HG03565 (cell line): Measurements from ENCODE around the gene IRX6.

Experiments used
- ATAC-seq: cut with Tn5 transposase; IDR thresholded peaks from one replicate; pipeline ENCODE4 v1.9.1; 2021; ENCODE audit warnings: mild to moderate bottlenecking, moderate library complexity; ENCODE audit not compliant: unreplicated experiment

The IRX6 gene

GRCh38 chr16:55364811-55365210 lies 40.8 kb downstream of the IRX6 start:
- no peak for ATAC-seq

DNA sequence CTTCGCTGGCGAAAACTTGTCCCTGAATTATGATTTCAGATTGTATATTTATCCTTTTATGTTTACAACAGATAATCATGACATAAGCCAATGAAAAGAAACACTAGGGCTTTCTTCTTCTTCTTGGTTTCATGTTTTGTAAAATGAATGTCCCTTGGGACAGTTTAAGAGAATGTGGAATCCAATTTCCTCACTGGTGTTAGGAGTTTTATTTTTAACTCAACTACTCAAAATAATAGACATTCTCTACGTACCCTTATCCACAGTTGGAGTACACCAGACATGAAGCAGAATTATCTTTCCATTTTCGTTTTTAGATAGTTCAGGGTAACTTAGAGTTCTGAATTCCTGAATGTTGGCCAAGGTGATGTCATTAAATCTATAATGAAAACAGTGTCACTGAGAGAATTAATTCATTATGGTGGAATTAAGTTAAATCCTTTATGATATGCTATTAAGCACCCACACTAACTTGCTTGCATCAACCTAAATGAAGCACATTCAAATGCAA lies 43.4 kb downstream of the IRX6 start:
- no peak for ATAC-seq

DNA sequence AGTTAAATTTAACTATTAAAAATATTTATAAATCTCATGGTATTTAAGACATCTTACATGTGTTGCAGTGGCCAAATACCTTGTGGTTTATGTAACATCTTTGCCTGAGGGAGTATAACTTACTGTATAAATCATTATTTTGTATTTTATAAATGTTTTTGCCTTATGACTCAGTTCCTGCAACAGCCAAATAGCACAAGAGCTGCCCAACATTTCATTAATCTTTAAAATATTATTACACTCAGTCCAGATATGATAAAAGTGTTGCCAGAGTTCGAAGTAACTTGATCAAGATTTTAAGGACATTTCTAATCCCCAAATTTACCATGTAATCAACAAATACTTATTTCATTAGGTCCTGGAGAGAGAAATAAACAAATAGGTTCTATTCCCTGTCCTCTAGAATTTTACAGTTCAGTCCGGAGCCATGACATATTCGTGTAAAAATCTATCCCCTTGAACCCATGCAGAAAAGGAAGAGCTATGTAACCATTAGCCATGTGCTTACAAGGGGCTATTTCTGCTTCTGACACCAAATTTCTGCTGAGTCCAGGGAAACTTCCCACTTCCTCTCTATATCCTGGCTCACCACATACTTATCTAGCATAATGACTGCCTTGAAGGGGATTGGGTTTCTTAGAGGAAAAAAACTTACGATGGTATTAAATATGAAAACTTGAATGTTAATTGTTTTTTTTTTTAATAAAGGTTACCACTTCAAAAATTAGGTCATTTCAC lies 44.0 kb downstream of the IRX6 start:
- ATAC-seq: no peak

- ATAC-seq: no peak
Observed at GRCh38 chr16:55369151-55369550, 45.1 kb downstream of the IRX6 start.

DNA sequence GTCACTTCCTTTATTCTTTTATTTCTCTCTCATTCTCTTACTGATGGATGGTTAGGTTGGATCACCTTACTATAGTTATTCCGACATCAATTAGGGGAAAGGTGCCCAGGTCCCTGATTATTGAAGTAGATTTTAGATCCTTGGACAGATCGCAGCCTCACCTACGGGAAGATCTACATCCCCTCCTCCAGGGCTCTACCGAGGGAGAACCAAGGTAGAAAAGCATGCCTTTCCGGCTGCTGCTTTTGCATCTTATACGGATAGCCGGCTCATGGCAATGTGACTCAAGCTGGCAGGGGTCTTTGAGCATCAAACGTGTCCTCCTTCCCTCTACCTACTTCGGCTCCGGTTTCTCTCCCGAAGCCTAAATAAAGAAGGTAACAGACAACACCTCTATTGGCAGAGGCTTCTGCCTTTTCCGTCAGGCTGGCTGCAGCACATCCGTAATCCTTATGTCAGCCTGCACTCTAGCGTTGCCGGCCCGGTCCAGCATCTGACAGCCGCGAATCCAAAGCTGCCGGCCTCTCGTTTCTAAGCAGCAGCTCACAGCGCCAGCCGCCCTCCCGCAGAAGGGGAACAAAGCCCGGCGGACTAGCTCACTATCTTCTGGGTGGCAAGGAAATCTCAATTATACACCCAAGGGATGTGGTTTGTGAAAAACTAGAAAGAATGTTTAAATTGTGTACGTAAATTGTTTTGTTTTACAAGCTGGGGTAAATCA lies 46.9 kb downstream of the IRX6 start:
- ATAC-seq: no peak

GRCh38 chr16:55372792-55373488 lies 48.9 kb downstream of the IRX6 start:
- no peak for ATAC-seq

DNA sequence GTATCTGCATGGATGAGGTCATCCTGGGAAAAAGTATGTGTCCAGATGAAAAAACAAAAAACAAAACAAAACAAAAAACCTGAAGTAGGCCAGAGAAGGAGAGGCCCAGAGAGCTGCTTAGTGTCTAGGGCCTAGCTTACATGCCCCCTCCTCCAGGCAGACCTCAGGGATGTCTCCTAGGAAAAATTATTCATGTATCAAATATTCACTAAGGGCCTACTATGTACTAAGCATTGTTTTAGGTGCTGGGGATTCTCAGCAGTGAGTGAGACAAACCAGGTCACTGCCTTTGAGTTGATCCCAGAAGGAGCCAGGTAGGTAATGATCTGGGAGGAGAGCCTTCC lies 49.5 kb downstream of the IRX6 start:
- no peak for ATAC-seq

DNA sequence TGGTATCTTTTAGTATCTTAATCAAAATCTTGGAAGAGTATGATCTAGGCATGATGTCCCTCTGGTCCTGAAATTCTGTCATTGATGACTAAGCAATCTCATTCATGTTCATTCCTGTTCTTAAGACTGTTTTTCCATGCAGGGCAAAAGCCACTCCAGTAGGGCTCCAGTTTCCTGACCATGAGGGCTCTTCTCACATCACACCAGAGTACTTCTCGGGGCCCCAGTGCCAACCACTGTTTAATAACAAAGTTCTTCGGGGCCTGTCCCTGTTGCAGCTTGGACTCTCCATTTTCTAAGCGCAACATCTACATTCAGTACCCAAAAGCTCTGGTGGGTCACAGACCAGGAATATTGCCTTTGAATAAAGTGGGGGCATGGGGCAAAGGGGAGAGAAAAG lies 52.0 kb downstream of the IRX6 start:
- no peak for ATAC-seq

DNA sequence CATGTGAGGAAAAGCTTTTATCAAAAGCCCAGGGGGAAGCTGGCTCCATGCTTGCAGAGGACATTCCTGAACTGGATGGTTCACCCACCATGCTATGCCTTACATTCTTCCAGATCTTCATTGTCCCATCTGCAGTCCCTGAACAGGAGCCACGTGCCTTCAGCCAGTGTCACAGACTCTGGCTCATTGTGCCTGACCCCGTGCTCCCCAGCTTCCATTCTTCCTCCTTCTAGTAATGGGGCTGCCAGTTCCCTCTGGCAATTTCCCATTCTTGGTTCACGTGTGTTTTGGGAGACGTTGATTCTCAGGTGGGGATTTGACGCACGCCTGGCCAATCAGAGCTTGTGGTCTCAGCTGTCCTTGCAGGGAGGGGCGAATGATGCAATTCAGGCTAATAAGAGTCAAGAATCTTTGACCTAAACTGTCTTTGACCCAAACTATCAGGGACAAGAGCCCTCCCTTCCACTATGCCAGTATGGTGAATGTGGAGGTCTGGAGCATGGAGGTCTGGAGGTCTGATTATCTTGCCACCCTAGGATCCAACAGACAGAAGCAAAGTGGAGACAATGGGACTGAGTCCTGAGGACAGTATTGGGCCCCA lies 52.7 kb downstream of the IRX6 start:
- no peak for ATAC-seq

DNA sequence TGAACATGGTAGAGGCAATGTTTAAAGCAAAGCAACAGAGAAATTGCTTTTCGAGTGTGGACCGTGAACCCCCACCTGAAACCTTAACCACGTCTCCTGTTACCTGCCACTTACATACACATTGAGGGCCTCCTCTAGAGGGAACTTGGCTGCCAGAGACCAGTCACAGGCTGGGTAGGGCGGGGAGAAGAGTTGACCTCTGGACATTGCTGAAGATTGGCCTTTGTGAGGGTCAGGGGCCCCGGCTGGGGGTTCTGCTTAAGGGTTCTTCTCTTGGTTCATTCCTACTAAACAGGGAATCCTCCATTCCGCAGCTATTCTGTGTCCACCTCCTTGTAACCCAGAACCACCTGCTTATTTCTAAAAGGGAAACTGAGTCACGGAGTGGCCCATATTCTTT lies 53.8 kb downstream of the IRX6 start:
- ATAC-seq: no peak

DNA sequence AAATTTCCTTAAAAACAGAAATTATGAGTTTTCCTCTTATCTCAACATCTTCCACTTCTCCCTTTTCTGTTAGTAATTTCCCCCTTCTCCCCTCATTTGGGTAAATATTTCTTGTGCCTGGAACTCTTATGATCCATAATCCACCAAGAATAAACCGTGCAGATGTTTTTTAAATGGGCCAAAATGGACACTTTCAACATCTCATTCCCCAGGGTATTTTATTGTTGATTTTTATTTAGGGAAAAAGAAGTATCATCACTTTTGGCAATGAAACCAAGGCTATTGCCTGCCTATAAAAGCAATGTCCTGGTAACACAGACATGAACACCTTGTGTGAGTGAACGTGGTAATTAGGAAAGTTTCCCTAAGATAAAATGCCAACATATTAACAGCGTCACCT lies 54.6 kb downstream of the IRX6 start:
- ATAC-seq: no peak

DNA sequence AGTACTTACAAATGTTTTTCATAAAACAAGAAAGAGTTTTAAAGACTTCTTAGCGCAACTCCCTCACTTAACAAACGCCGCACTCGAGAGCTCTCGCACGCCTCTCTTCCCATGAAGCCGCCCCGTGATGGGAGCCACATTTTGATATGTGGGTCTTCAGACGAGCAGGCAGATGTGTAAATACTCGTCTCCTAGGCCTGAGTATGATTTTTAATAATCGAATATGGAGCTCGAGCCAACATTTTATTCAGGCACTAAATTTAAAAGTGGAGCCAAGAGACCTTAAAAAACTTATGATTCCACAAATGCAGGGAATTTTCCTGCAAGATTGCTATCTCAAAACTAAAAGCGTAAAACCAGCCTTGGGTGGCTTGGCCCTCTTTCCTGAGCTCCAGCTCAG lies 55.4 kb downstream of the IRX6 start:
- no peak for ATAC-seq

DNA sequence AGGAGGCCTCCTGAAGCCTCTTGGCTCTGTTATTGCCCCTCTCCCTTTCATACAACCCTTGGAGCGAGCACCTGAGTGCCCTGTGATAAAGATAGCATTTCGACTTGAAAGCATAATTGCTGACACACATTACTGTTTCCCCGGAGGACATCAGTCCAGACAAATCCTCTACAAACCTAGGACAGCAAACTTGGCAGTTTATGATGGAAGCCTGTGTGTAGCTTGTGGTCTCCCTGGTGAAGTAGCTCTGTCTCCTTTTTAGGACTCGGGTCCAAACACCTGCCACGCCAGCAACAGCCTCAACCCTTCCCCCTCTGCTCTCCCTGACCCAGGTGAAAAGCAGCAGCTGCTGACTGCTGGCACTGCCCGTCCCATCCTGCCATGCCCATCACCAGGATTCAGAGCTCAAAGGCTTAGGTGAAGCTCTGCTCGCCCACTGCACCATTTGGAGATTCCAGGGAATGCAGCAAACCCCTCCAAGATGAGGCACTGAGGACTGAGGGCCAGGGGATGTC lies 55.9 kb downstream of the IRX6 start:
- no peak for ATAC-seq
